Neural progenitor cell (in vitro differentiated cells): ENCODE measurements around the gene GOLGA8J.
"Not testable (repeated sequence)": the region's sequence is repeated elsewhere in the genome, so short reads cannot be mapped to it uniquely, and the experiment has no call there.

ENCODE experiments used
- CTCF ChIP-seq: fragments of 200-600 bp; sonication (generic); IDR thresholded peaks from 2 replicates; pipeline ENCODE4 v1.5.1; 2017; ENCODE audit warnings: antibody characterized with exemption, mild to moderate bottlenecking
- EZH2phosphoT487 ChIP-seq: fragments of 200-600 bp; sonication (generic); IDR thresholded peaks from 2 replicates; pipeline ENCODE4 v1.6.1; 2017; ENCODE audit warnings: antibody characterized with exemption

- not testable (repeated sequence) for TF ChIP-seq CTCF, EZH2phosphoT487
These were observed at the start of gene GOLGA8J for GRCh38 chr15:30082655-30083054.
